NCI-H2196 (cell line): Measurements from ENCODE around the gene CPVL.
"Not testable (repeated sequence)": the region's sequence is repeated elsewhere in the genome, so short reads cannot be mapped to it uniquely, and the experiment has no call there.

ENCODE experiments used
- DNase-seq: peaks from one replicate; lab custom pipeline; 2025; ENCODE audit not compliant: unreplicated experiment; lab: John Stamatoyannopoulos, UW

CPVL gene

GRCh38 chr7:29120955-29121354 is 25.4 kb downstream of the CPVL start:
- DNase-seq: no peak

- DNase-seq: no peak
These were observed 26.8 kb downstream of the CPVL start for GRCh38 chr7:29119538-29119937.

GRCh38 chr7:29116361-29117200 is 29.8 kb downstream of the CPVL start:
- no peak for DNase-seq

GRCh38 chr7:29115753-29116152 is 30.6 kb downstream of the CPVL start:
- no peak for DNase-seq

GRCh38 chr7:29115130-29115687 is 31.1 kb downstream of the CPVL start:
- no peak for DNase-seq

GRCh38 chr7:29114266-29114665 is 32.1 kb downstream of the CPVL start:
- DNase-seq: not testable (repeated sequence)

- DNase-seq: peak; percentile 8
These were observed 32.8 kb downstream of the CPVL start for GRCh38 chr7:29113384-29114102.

GRCh38 chr7:29112721-29113120 is 33.6 kb downstream of the CPVL start:
- no peak for DNase-seq

- no peak for DNase-seq
These were observed 36.4 kb downstream of the CPVL start for GRCh38 chr7:29109899-29110298.

- no peak for DNase-seq
These were observed 37.0 kb downstream of the CPVL start for GRCh38 chr7:29109358-29109757.

- no peak for DNase-seq
These were observed 39.3 kb downstream of the CPVL start for GRCh38 chr7:29107056-29107455.

- DNase-seq: no peak
These were observed 39.7 kb downstream of the CPVL start for GRCh38 chr7:29106669-29106988.

- peak; percentile 43 for DNase-seq
These were observed 40.3 kb downstream of the CPVL start for GRCh38 chr7:29105752-29106668.

GRCh38 chr7:29105191-29105590 is 41.1 kb downstream of the CPVL start:
- no peak for DNase-seq

GRCh38 chr7:29102558-29103151 is 43.7 kb downstream of the CPVL start:
- peak; percentile 23 for DNase-seq

- no peak for DNase-seq
These were observed 45.4 kb downstream of the CPVL start for GRCh38 chr7:29100924-29101323.

GRCh38 chr7:29099896-29100847 is 46.2 kb downstream of the CPVL start:
- DNase-seq: no peak

GRCh38 chr7:29096446-29096730 is 49.9 kb downstream of the CPVL start:
- DNase-seq: no peak

GRCh38 chr7:29095631-29096445 is 50.5 kb downstream of the CPVL start:
- no peak for DNase-seq
